HG02943 (cell line): ENCODE results near the gene QRICH1.
A peak's percentile ranks its signal among the peaks of the same experiment; 100 is the strongest.

Experiments
- ATAC-seq: cut with Tn5 transposase; IDR thresholded peaks from one replicate; pipeline ENCODE4 v1.9.1; 2021; ENCODE audit warnings: mild to moderate bottlenecking, low read depth, moderate library complexity; ENCODE audit not compliant: unreplicated experiment

QRICH1 gene

DNA sequence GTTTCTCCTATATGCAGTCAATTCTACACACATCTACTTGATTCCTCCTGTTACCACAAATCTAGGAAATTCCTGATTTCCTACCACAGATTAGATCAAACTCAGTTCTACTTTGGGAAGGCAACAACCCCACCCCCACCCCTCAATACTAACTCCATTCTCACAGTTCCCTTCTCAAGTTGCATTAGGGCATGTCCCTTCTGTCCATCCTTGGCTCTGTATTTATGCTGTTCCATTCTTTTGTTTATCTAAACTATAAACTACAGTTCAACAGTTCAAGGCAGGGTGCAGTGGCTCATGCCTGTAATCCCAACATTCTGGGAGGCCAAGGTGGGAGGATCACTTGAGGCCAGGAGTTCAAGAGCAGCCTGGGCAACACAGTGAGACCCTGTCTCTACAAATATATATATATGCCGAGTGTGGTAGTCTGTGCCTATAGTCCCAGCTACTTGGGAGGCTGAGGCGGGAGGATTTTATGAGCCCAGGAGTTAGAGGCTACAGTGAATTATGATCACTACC, 39.5 kb downstream of the QRICH1 start:
- ATAC-seq = no peak

DNA sequence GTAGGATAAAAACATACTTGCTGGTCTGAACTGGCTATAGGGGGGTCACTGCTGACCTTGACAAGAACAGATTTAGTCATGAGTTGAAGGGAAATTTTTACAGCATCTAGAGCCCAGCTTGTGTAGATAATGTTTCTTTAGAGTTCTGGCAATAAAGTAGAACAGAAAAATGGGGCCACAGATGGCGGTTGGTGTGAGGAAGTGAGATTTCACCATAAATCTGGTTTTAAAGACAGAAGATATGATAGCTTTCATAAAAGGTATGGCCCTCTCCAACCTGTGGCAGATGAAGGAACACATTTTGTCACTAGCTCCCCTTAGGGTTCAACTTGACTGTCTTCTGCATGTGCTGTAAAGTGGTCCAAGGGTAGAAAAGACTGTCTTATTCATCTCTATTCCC, 40.3 kb downstream of the QRICH1 start:
- no peak for ATAC-seq

DNA sequence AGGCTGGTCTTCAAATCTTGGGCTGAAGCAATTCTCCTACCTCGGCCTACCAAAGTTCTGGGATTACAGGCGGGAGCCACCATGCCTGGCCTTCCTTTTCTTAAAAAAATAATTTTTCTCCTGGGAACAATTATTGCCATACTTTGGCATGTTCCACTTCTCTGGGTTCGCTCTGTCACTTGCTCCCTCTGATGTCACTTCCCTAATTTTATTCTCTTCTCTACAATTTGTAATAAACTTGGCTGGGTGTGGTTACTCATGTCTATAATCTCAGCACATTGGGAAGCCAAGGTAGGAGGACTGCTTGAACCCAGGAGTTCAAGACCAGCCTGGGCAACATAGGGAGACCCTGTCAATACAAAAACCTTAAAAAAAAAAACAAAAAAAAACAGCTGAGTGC, 58.6 kb downstream of the QRICH1 start:
- ATAC-seq = no peak

DNA sequence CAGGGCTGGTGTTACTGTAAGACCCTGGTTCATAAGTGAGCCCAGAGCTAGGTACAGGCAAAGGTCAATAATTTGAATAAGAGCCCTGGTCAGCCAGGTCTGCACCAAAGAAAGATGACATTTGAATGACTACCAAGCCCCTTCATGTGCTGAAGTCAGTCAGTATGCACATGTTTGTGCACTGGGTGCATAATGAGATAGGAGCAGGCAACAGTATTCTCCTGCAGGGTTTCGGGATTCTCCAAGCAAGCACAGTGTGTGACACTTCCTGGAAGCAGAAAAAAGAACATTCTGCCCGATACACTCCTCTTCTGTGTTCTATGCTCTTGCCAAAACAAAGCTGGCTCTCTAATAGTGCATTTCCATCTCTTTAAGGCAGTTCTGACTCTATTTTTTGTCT, 59.2 kb downstream of the QRICH1 start:
- no peak for ATAC-seq

DNA sequence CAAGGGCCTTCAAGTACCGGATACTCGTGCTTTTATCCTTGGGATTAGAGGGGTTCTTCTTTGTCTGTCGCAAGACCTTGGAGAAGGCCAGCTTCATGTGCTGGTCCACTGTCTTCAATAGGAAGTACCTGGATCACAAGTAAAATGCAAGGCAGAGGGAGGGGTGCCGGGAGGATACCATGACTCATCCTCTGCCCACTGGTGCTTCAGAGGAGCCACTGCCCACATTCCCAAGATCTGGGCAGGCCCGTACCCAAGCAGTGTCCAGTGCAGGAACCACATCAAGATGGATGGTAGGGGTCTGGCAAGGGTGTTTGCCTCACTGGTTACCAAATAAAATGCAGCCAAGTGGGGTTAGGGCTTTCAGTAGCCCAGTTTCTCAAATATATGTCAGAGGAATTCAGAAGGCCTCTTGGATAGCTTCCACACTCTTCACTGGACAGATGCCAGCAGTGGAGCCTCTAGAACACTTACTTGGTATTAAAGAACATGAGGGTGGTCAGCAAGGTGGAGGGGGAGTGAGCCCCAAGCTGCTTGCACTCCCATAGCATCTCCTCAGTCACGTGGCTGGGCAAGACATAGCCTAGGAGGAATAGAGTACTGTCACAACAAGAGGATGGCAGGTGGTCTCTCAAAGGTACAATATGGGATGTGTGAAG, 61.1 kb downstream of the QRICH1 start:
- ATAC-seq = no peak

DNA sequence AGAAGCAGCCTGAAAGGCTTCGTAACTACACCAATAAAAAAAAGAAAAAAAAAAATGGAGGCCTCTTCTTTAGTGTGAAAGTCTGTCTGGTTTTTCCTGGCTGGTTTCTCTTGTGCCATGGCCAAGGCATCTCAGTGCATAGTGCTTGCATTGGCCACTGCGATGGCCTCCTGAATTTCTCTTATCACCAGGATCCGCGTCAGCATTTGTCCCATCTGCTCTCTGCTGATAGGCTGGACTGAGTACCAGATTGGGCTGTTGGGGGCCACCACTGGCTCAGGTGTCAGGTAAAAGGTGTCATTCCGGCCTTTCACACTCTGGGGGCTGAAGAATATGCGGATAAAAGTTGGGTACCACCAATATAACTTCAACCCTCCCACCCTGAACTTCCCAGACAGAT, 63.5 kb downstream of the QRICH1 start:
- ATAC-seq = no peak

DNA sequence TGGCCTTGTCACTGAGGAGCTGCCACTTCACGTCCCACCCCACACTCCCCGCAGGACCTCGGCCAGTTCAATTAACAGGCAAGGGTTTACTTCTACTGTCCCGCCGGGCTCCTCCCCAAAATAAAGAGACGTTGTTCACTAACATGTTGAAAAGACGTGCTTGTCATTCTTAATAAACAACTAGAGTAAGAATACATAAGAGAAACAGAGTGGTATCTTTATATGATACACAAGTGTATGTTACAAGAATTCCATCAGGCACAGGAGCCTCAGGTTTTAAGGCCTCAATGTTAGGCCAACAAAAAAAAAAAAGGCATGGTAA, 64.3 kb downstream of the QRICH1 start:
- no peak for ATAC-seq

DNA sequence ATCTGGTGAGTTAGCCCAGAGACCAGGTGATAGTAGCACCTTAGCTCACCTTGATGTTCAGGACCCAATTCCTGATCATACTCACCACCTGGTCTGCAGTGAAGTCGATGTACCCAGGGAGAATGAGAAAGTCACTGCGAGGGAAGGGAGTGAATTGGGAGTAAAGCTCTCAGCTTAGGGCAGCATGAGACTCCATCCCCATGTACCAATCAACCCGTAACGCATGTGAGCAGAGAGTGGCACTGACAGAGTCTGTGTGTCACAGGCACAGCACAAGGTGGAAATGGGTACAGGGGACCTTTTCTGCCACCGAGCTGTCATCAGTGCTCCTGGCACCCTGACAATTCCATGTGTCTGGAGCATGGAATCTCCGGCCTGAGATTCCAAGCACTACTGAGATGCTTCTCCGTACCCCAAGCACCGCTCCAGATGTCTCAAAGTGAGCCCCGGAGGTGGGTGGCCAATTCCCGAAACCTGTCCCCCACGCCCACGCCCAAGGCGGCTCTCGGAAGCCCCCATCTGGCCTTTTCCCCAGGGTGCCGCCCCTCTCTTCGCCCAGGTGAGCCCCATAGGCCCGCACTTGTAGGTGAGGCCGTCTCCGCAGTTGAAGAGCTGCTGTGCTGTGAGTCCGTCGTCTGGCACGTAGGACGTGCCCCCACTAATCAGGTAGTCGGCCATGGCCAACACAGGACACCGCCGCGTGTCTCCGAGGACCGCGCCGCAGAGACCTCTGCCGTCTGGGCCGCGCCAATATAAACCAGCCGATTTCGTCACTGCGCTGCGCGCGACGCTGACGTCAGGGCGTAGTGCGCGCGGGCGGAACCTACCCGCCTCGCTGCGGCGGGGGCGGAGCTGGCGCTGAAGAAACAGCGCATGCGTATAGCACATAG, 65.0 kb downstream of the QRICH1 start, which contains the start of gene IMPDH2:
IMPDH2 (minus strand) TSS at position 726 of the 890 bp plus-strand sequence; CDS start at position 678, 48 bp downstream.
- ATAC-seq = peak; percentile 83

DNA sequence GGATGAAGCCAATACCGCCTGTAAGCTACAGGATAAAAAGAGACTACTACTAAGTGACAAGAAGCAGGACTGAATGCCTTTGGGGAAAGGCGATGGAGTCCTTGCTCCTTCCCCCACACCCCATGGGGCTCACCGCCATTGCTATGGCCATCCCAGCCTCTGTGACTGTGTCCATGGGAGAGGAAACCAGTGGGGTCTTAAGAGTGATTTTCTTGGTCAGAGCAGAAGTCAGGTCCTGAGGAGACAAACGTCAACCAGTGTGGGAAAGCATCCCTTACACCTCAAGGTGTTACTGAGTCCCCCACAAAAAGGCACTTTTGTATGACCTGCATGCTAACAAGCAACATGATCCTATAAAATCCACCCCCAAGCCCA, 65.6 kb downstream of the QRICH1 start:
- no peak for ATAC-seq

DNA sequence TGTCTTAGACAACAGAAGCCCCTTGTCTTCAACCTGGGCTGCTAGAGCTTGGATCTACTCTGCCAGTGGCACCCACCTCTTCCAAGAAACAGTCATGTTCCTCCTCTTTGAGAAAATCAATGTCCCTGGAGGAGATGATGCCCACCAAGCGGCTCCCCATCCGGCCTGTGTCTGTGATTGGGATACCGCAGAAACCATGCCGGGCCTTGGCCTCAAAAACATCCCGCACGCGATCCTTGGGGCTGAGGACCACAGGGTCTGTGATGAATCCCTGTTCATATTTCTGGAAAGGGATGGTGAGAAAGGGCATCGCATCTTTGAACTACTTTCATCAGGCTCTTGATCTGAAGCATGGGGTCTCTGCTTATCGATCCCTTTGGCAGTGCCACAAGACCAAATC, 66.2 kb downstream of the QRICH1 start:
- no peak for ATAC-seq

DNA sequence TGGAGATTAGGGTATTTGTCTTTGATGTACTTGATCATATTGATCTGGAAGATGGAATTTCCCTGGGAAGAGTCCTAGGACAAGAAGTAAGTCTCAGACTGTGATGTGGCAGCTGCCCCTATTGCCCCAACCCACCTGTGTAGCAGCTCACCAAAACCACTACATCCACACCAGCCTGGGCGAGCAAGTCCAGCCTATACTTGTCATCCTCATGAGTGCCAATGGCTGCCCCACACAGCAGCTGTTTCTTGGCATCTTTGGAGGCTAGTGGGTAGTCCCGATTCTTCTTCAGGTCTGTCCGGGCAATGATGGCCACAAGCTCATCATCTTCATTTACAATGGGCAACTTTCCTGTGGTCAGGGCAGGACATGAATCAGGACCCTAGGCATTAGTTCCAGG, 67.3 kb downstream of the QRICH1 start:
- no peak for ATAC-seq

DNA sequence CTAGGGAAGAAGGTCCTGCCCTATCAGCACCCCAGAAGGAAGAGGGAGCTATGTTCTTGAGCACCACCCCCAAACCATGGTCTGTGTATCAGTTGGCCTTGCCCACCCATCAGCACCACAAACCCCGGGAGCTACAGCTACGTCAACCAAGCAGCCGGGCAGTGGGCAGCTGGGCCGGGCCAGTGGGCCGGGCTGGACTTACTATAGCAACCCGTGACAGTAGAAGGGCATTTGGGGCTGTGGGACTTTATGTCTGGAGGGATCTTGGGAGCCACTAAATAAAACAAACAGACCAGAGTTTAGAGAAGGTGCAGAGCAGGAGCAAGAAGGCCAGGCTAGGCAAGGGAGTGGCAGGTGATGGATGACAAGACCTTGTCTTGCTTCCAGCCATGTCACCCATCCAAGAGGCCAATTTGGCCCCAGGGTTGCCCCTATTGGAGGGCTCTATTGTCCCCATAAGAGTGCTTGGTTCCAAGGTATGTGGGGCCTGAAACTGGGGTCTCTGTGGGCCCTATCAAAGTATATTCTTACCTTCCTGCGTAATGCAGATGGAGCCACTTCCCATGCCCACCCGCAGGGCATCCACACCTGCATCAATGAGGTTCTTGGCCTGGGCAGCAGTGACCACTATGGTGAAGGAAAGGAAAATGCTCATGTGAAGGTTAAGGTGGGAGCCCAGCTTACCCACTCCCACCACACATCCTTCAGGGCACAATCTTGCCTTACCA, 67.9 kb downstream of the QRICH1 start:
- no peak for ATAC-seq

DNA sequence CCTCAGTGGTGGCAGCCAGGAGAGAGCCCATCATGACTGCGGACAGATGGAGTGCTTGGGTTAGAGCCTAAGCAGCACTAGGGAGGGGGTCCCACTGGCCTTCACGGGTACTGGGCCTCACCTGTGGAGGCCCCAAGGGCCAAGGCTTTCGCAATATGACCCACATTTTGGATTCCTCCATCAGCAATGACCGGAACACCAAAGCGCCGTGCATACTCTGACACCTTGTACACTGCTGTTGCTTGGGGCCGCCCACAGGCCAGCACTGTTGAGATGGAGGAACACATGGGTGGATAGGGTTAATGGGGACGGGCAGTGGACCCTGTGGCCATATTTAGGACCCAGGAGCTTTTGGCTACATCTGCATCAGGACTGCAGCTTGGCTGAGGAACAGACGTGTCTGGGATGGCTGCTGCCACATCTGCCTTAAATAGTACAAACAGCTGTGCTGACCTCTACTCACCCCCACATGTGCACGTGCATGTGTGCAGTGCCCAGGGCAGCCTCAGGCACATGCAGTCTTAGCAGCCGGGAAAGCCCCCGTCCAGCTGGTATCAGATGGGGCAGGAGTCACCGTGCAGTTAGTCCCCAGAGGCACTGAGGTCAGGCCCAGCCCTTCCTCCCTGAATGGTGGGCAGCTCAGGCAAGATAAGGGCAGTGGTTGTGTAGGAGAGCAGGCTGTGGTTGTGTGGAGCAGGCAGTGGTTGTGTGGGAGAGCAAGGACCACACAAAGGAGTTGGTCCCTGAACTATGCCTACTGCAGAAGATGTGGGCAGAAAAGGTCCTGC, 68.7 kb downstream of the QRICH1 start:
- no peak for ATAC-seq

DNA sequence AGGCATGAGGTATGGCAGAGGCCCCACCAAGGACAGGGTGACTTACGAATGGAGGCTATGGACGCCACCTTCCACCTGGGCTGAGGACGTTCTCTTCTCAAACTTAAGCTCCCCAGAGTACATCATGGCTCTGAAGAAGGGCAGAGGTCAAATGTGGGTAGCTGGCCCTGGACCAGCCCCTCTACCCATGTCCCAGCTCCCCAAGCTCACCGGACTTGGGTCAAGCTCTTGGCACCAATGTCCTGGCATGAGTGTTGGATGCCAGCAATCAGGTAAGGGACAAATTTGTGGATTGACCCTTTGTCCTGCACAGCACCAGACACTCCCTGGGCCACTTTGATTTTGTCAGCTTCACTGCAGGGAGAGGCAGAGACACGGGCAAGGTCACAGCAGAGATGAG, 69.4 kb downstream of the QRICH1 start:
- no peak for ATAC-seq

DNA sequence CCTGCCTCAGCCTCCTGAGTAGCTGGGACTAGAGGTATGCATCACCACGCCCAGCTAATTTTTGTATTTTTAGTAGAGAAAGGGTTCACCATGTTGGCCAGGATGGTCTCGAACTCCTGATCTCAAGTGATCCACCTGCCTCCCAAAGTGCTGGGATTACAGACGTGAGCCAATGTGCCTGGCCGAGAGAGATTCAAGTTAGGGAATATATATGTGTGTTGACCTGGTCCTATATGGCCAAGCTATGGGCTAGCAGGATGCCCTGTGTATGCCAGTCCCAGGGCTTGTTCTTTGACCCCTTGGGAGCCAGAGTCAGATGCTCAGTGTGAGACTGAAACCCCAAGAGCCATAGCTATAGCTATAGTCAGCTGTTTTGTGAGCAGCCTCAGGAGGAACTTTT, 70.1 kb downstream of the QRICH1 start:
- ATAC-seq = no peak

DNA sequence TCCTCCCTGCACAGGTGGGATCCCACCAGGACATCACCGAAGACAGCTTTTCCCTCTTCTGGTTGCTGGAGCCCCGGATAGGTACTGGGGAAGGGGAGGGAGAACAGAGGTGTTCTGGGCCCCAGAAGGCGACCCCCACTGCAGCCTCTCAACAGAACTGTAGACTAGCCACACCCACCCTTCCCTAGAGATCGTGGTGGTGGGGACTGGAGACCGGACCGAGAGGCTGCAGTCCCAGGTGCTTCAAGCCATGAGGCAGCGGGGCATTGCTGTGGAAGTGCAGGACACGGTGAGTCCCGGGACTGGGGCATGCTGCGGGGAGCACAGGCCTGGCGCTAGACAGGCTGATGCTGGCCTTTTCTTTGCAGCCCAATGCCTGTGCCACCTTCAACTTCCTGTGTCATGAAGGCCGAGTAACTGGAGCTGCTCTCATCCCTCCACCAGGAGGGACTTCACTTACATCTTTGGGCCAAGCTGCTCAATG, 71.1 kb downstream of the QRICH1 start:
- no peak for ATAC-seq

DNA sequence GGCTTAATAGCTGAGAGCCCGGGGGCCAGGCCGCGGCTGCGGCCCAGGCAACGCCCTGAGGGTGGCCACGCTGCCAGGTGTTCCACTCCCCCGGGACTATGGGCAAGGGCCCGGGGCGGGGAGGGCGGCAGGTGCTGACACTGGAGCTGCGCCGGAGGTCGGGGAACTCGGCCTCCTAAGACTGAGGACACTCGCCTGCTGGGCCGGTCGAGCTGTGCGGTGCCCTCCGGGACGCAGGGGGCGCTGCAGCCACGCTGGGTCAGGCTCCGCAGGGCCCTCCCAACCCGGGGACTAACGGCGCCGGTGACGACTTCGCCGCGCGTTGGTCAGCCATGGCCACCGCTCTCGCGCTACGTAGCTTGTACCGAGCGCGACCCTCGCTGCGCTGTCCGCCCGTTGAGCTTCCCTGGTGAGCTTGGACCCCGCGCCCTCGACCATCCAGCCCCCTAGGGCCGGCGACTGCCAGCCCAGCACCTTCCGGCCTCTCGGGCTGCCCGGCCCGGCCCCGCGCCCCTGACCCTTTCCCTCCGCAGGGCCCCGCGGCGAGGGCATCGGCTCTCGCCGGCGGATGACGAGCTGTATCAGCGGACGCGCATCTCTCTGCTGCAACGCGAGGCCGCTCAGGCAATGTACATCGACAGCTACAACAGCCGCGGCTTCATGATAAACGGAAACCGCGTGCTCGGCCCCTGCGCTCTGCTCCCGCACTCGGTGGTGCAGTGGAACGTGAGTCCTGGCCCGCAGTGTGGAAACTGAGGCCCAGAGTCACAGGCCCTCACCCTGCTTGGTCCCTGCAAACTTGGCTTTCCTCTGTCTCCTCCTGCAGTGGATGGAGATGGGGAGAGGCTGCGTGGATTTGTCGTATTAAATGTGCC, 71.8 kb downstream of the QRICH1 start, which contains the start of gene NDUFAF3:
NDUFAF3 (plus strand) TSS at position 309 of the 875 bp plus-strand sequence; CDS start at position 333, 24 bp downstream.
- ATAC-seq = peak; percentile 51

DNA sequence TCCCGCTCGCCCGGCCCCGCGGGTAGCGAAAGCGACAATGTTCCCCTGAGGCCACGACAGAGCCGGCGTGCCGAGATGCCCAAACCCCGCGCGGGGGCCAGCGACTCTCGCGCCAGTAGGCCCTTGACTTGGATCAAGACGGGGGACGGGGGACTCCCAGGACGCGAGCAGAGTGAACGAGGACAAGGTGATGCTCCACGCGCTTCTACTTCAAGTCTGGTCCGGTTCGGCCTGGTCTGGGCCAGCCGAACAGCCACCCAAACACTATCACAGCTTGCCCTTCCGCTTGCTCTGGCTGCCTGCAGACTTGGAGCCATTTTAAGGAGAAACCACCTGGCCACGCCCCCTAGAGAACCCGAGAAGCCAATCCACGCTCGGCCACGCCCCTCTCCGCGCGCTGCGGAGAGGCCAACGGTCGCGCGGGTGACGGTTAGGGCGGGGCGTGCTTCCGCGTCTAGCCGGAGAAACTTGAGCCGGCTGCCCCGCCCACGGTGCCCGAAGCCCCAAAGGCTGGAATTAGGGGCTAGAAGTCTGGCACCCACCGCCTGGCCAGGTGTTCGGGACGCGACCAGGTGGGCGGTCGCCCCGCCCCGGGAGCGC, 72.6 kb downstream of the QRICH1 start:
- peak; percentile 62 for ATAC-seq
